ENCODE data around the gene MBNL1.
"Not testable (repeated sequence)": the region's sequence is repeated elsewhere in the genome, so short reads cannot be mapped to it uniquely, and the experiment has no call there.

MBNL1 gene

GRCh38 chr3:152382312-152383135 is 113.8 kb downstream of the MBNL1 start:
- no peak for DNase-seq

GRCh38 chr3:152383136-152383606 is 114.4 kb downstream of the MBNL1 start:
- DNase-seq, result no peak

GRCh38 chr3:152384412-152384811 is 115.7 kb downstream of the MBNL1 start:
- no peak for DNase-seq

- DNase-seq, result no peak
Measured at GRCh38 chr3:152385761-152386160, 117.0 kb downstream of the MBNL1 start.

- no peak for DNase-seq
Measured at GRCh38 chr3:152386208-152386607, 117.5 kb downstream of the MBNL1 start.

DNA sequence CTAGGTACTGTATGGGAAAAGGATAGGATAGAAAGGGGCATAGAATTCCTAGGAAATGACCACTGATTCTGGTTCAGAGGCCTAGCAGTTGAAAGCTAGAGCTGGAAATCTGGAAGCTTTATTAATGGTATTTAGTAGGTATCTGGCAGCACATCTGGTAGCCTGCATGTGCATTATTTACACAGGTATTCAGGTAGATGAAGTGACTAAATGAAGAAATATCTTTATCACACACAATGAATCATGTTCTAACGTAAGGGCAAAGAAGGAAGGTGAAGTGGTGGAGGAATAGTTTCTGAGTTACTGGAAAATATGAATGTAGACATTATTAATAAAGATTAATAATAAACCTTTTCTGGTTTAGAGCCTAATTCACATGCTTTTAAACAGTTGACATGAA is 119.9 kb downstream of the MBNL1 start:
- no peak for DNase-seq

DNA sequence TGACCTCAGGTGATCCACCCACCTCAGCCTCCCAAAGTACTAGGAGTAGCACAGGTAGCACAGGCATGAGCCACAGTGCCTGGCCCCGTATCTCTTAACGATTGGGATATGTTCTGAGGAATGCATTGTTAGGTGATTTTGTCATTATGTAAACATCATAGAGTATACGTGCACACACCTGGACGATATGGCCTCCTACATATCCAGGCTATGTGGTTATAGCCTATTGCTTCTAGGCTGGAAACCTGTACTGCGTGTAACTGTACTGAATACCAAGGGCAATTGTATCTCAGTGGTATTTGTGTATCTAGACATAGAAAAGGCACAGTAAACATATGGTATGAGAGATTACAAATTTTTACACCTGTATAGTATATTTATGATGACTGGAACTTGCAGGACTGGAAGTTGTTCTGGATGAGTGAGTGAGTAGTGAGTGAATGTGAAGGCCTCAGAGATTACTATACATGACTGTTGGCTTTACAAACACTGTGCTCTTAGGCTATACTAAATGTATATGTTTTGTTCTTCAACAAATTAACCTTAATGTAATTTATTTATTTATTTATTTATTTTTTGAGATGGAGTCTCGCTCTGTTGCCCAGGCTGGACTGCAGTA is 120.7 kb downstream of the MBNL1 start:
- DNase-seq, result no peak

DNA sequence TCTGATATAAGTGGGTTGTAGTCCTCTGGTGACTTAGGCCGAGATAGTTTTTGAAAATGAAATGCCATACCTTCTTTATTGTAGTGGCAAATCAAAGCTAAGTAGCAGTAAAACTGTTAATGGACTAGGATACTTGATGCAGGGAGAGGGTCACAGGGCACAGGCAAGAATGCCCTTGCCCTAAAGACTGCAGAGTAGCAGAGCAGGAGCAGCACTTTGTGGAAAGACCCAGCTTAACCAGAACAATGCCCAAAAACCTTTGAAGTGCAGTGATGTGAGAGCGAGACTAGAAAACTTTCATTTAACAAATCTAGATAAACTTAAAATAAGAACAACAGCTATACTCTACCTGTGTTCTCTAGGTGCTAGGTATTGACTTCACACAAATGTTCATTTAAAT is 121.9 kb downstream of the MBNL1 start:
- no peak for DNase-seq

- DNase-seq, result no peak
Measured at GRCh38 chr3:152391671-152392070, 122.9 kb downstream of the MBNL1 start.

DNA sequence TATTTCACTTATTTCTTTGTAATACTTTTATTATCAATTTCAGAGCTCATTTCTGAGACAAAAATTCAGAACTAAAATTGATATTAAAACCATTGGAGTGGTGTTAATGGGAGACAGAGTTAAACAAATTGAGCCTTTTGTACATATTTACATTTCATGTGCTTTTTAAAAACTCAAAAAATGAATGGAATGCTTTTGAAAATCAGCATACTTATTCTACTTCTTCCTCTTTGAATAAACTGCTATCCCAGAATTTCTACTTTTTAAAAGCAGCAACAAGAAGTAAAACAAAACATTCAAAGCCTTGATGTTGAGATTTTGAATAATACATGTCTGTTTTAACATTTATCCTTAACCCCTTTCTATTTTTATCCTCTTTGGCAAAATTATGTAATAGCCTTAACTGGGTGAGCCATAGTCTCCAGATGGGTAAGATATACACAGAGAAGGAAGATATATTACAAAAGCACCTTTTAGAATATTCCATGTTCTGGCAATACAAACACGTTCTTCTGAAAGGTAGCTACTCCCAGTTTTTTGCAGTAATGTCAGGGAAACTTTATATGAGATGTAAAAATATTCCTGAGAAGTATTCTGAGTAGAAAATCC is 123.6 kb downstream of the MBNL1 start:
- no peak for DNase-seq

DNA sequence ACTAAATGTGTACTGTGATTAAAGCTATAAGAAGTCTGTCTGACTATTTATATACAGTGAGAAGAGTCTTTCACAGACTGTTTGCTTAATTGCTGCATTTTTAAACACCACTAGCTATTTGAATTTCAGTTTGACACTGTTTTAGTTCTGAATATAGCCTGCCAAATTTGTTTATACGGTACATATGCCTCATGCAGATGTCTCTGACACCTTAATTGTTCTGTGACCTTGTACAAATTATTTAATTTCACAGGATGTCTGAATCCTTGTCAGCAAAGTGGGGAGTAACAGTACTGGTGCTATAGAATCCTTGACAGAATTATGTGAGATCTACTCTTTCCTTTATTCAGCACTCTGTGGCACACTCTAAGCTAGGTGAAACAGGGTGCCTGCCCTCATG is 125.5 kb downstream of the MBNL1 start:
- no peak for DNase-seq

GRCh38 chr3:152395764-152396163 is 127.0 kb downstream of the MBNL1 start:
- DNase-seq, result peak in 1 of 2 experiments; percentile 9

GRCh38 chr3:152396867-152397266 is 128.1 kb downstream of the MBNL1 start:
- DNase-seq, result no peak

- not testable (repeated sequence) for DNase-seq
Measured at GRCh38 chr3:152397348-152397747, 128.6 kb downstream of the MBNL1 start.

GRCh38 chr3:152398495-152398894 is 129.8 kb downstream of the MBNL1 start:
- DNase-seq, result no peak

DNA sequence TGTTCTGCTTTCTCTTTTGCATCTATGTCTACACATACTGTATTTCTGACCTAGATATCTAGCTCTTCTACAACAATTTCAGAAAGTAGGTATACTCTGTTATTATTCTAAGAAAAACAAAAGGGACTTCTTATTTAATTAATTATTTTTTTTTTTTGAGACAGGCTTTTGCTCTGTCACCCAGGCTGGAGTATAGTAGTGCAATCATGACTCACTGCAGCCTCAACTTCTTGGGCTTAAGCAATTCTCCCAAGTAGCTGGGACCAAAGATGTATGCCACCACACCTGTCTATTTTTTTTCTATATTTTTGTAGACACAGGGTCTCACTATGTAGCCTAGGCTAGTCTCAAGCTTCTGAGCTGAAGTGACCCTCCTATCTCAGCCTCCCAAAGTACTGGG is 130.6 kb downstream of the MBNL1 start:
- DNase-seq, result no peak

- no peak for DNase-seq
Measured at GRCh38 chr3:152400887-152401286, 132.2 kb downstream of the MBNL1 start.

- DNase-seq, result peak in 1 of 2 experiments; percentile 4
Measured at GRCh38 chr3:152402695-152403451, 134.1 kb downstream of the MBNL1 start.

GRCh38 chr3:152403632-152404066 is 134.9 kb downstream of the MBNL1 start:
- no peak for DNase-seq

- no peak for DNase-seq
Measured at GRCh38 chr3:152404976-152405375, 136.2 kb downstream of the MBNL1 start.

GRCh38 chr3:152405915-152406802 is 137.4 kb downstream of the MBNL1 start:
- DNase-seq, result peak; percentile 49 to 58

GRCh38 chr3:152413240-152413639 is 144.5 kb downstream of the MBNL1 start:
- no peak for DNase-seq

Data from NCI-H187 (cell line).